PC-9 (cell line): ENCODE data around the gene MLYCD. TPM values are rescaled to one million over a fixed set of nuclear protein-coding genes. Genes with fewer than 3 reads are reported as not detected.

Experiments used
- BruUV-seq: library from RNA; stranded (reverse); fragments of 400-500 nt; replicated peaks from 2 replicates; lab custom pipeline; 2021; lab: Mats Ljungman, UMichigan
- CTCF ChIA-PET: fragments of 300-600 bp; sonication (Branson Sonifier 250); formaldehyde crosslinking; loops from one replicate; lab custom pipeline; 2022; ENCODE audit warnings: antibody characterized with exemption; lab: Charles Lee
- POLR2A ChIA-PET: fragments of 300-600 bp; sonication (Branson Sonifier 250); formaldehyde crosslinking; loops from one replicate; lab custom pipeline; 2022; ENCODE audit warnings: antibody characterized with exemption; ENCODE audit not compliant: unreplicated experiment; lab: Charles Lee
- DNase-seq, 2 experiments: peaks; one replicate each; pipeline versions ENCODE4 v3.0.0 to v3.0.0-alpha.2; 2015 to 2022; ENCODE audit warnings: mixed read lengths in 1 of 2
- H2AFZ ChIP-seq: fragments of 200-600 bp; sonication (generic); 2 replicates; pipeline ENCODE4 v1.8.1; 2017; ENCODE audit warnings: antibody characterized with exemption
- H3F3A ChIP-seq: fragments of 200-600 bp; sonication (generic); 2 replicates; pipeline ENCODE4 v1.8.1; 2017; ENCODE audit warnings: antibody characterized with exemption, mild to moderate bottlenecking, low read depth; ENCODE audit not compliant: insufficient read depth
- H3K27ac ChIP-seq: fragments of 200-600 bp; sonication (generic); 2 replicates; pipeline ENCODE4 v1.6.1; 2016; ENCODE audit warnings: mixed run types
- H3K27me3 ChIP-seq: fragments of 200-600 bp; sonication (generic); 2 replicates; pipeline ENCODE4 v1.6.1; 2016; ENCODE audit warnings: low read depth, mixed run types; ENCODE audit not compliant: insufficient read depth
- H3K36me3 ChIP-seq: fragments of 200-600 bp; sonication (generic); 2 replicates; pipeline ENCODE4 v1.6.1; 2016; ENCODE audit warnings: low read depth, mixed run types
- H3K4me1 ChIP-seq: fragments of 200-600 bp; sonication (generic); replicated peaks from 2 replicates; pipeline ENCODE4 v1.6.1; 2016; ENCODE audit warnings: mixed run types; ENCODE audit not compliant: insufficient read depth
- H3K4me2 ChIP-seq: fragments of 200-600 bp; sonication (generic); 2 replicates; pipeline ENCODE4 v1.6.1; 2017; ENCODE audit warnings: mixed run types
- H3K4me3 ChIP-seq: fragments of 200-600 bp; sonication (generic); 2 replicates; pipeline ENCODE4 v1.6.1; 2016; ENCODE audit warnings: mixed run types
- H3K79me2 ChIP-seq: fragments of 200-600 bp; sonication (generic); 2 replicates; pipeline ENCODE4 v1.6.1; 2017; ENCODE audit warnings: low read depth, mixed run types
- H3K9me2 ChIP-seq: fragments of 200-600 bp; sonication (generic); 2 replicates; pipeline ENCODE4 v1.8.1; 2017; ENCODE audit warnings: mild to moderate bottlenecking; ENCODE audit not compliant: insufficient read depth
- H3K9me3 ChIP-seq: fragments of 200-600 bp; sonication (generic); 2 replicates; pipeline ENCODE4 v1.8.1; 2016; ENCODE audit warnings: low read depth; ENCODE audit not compliant: insufficient read depth
- H4K20me1 ChIP-seq: fragments of 200-600 bp; sonication (generic); 2 replicates; pipeline ENCODE4 v1.8.1; 2017; ENCODE audit not compliant: insufficient read depth
- CTCF ChIP-seq: fragments of 200-600 bp; sonication (generic); conservative IDR thresholded peaks from 2 replicates; pipeline ENCODE4 v1.6.1; 2017; ENCODE audit warnings: mixed run types, antibody characterized with exemption, mild to moderate bottlenecking, moderate library complexity
- EZH2 ChIP-seq: fragments of 200-600 bp; sonication (generic); IDR thresholded peaks from 2 replicates; pipeline ENCODE4 v1.8.0; 2017; ENCODE audit warnings: antibody characterized with exemption, low read depth
- intact Hi-C: fragments of 100-400 bp; cut with micrococcal nuclease; formaldehyde crosslinking; loops from one replicate; pipeline ENCODE4 v1.10.0; 2022; ENCODE audit not compliant: unreplicated experiment
- total RNA-seq: library from RNA; stranded (reverse); gene quantifications from 2 replicates; pipeline ENCODE4 v1.2.3, GENCODE V29; 2021

MLYCD gene
- total RNA-seq, 1 experiment from 2014 or later, result 4.7 TPM

GRCh38 chr16:83970430-83970815, 71.5 kb downstream of the MLYCD start:
- Histone ChIP-seq H3K27ac (no peak overlapping the region), H3K36me3 (no peaks in the 10 kb centered on the region), H3K9me3 (no peaks in the 10 kb centered on the region), H3K27me3 (no peaks in the 10 kb centered on the region), H3K79me2 (no peaks in the 10 kb centered on the region), H3K9me2 (no peaks in the 10 kb centered on the region), H3F3A (no peaks in the 10 kb centered on the region), H3K4me3 (no peak overlapping the region), H3K4me1 (no peaks in the 10 kb centered on the region), H4K20me1 (no peaks in the 10 kb centered on the region), H2AFZ (no peak overlapping the region), H3K4me2 (no peak overlapping the region)
- ChIA-PET CTCF (no interaction called here), POLR2A (interaction anchor here (0.6 kb wide), 1 partner anchor 44 kb away, joined by 5 read pairs; no protein-coding TSS in a partner anchor)
- BruUV-seq, result no TSS peak
- intact Hi-C loops, result loop anchor here (5.0 kb wide), 1 partner anchor 72 kb away; the partner anchor contains the start of gene SLC38A8
- DNase-seq, result no peak
- TF ChIP-seq CTCF (no peak), EZH2 (no peak)

GRCh38 chr16:83971165-83972130, 72.5 kb downstream of the MLYCD start:
- no peak for DNase-seq
- CTCF ChIA-PET, result interaction anchor here (0.6 kb wide), 1 partner anchor 88 kb away, joined by 10 read pairs; no protein-coding TSS in a partner anchor
- no peaks in the 10 kb centered on the region for H3K36me3 ChIP-seq

More at GRCh38 chr16:83971165-83972130, 72.5 kb downstream of the MLYCD start:
- no peak for TF ChIP-seq CTCF
- no peak for TF ChIP-seq EZH2
- Histone ChIP-seq H3K27me3 (no peaks in the 10 kb centered on the region), H3K27ac (no peak overlapping the region), H2AFZ (no peak overlapping the region), H3K4me3 (no peak overlapping the region), H3K9me2 (no peaks in the 10 kb centered on the region), H4K20me1 (no peaks in the 10 kb centered on the region), H3F3A (no peaks in the 10 kb centered on the region), H3K9me3 (no peaks in the 10 kb centered on the region), H3K4me1 (no peaks in the 10 kb centered on the region), H3K4me2 (no peak overlapping the region), H3K79me2 (no peaks in the 10 kb centered on the region)
- POLR2A ChIA-PET, result no interaction called here
- intact Hi-C loops, result loop anchor here (5.0 kb wide), 1 partner anchor 71 kb away; the partner anchor contains the start of gene SLC38A8
- BruUV-seq, result no TSS peak
